Thymus (tissue), 11 donors: Measurements from ENCODE around the gene ATP6V1G1. TPM values are rescaled to one million over a fixed set of nuclear protein-coding genes. Genes with fewer than 3 reads are reported as not detected.

Source experiments
- DNase-seq, 9 donors: peaks; one replicate each; pipeline ENCODE4 v3.0.0-alpha.2; 2013; ENCODE audit warnings: low spot score in 9 of 9, low read depth in 6 of 9, missing footprints in 1 of 9
- H3K27ac ChIP-seq, 2 donors: one replicate each; pipeline ENCODE4 v1.5.1; 2013; ENCODE audit warnings: control low read depth in 1 of 2, low read depth in 1 of 2, low read length in 1 of 2, mild to moderate bottlenecking in 1 of 2, moderate library complexity in 1 of 2
- H3K27me3 ChIP-seq, 2 donors: one replicate each; pipeline ENCODE4 v1.5.1; 2013; ENCODE audit warnings: low read length in 1 of 2; ENCODE audit not compliant: control insufficient read depth in 2 of 2, insufficient read depth in 1 of 2
- H3K36me3 ChIP-seq, 2 donors: one replicate each; pipeline ENCODE4 v1.5.1; 2013; ENCODE audit warnings: low read length in 1 of 2, mild to moderate bottlenecking in 1 of 2, moderate library complexity in 1 of 2; ENCODE audit not compliant: control insufficient read depth in 2 of 2, insufficient read depth in 2 of 2
- H3K4me1 ChIP-seq, 2 donors: one replicate each; pipeline ENCODE4 v1.5.1; 2013; ENCODE audit warnings: low read length in 2 of 2; ENCODE audit not compliant: control insufficient read depth in 2 of 2, insufficient read depth in 2 of 2
- H3K4me3 ChIP-seq, 2 donors: one replicate each; pipeline ENCODE4 v1.5.1; 2013; ENCODE audit warnings: low read length in 2 of 2, control low read depth in 1 of 2, mild to moderate bottlenecking in 1 of 2
- H3K9me3 ChIP-seq, 2 donors: one replicate each; pipeline ENCODE4 v1.5.1; 2013; ENCODE audit warnings: low read length in 1 of 2, mild to moderate bottlenecking in 1 of 2; ENCODE audit not compliant: control insufficient read depth in 2 of 2, insufficient read depth in 1 of 2
- WGBS: extraction: QIAGEN DNeasy Blood & Tissue Kit; methylation state at CpG from one replicate; pipeline ENCODE4 v1.1.7; 2013; 5-methylcytosine and 5-hydroxymethylcytosine counted together
- polyA plus RNA-seq: library from polyadenylated mRNA; stranded (reverse); fragments of 200-250 nt; gene quantifications from one replicate; pipeline ENCODE4 v1.2.3, GENCODE V29; 2013
- total RNA-seq: library from RNA; stranded (reverse); fragments of 120-200 nt; gene quantifications from one replicate; pipeline ENCODE4 v1.2.4, GENCODE V29; 2013
- donor health status: healthy.

ATP6V1G1 gene
- total and polyA plus RNA-seq, 2 donors, result 168 to 222 TPM

GRCh38 chr9:114626415-114627020 is 38.9 kb downstream of the ATP6V1G1 start:
- Histone ChIP-seq H3K36me3 (peaks cover 43 to 46% of the 10 kb centered on the region in 2 donors), H3K4me3 (no peak overlapping the region), H3K27ac (no peak overlapping the region), H3K4me1 (no peaks in the 10 kb centered on the region), H3K27me3 (no peaks in the 10 kb centered on the region), H3K9me3 (no peaks in the 10 kb centered on the region)
- no peak for DNase-seq
- WGBS, result 97% methylated on average over 4 of the region's 4 CpGs

GRCh38 chr9:114627553-114627952 is 40.0 kb downstream of the ATP6V1G1 start:
- H3K9me3 ChIP-seq, result no peaks in the 10 kb centered on the region
- no peaks in the 10 kb centered on the region for H3K4me1 ChIP-seq
- no peak for DNase-seq
- WGBS, result 95% methylated on average over 1 of the region's 1 CpG
- peaks cover 49 to 51% of the 10 kb centered on the region in 2 donors for H3K36me3 ChIP-seq
- H3K4me3 ChIP-seq, result no peak overlapping the region
- H3K27ac ChIP-seq, result no peak overlapping the region
- H3K27me3 ChIP-seq, result no peaks in the 10 kb centered on the region

DNA sequence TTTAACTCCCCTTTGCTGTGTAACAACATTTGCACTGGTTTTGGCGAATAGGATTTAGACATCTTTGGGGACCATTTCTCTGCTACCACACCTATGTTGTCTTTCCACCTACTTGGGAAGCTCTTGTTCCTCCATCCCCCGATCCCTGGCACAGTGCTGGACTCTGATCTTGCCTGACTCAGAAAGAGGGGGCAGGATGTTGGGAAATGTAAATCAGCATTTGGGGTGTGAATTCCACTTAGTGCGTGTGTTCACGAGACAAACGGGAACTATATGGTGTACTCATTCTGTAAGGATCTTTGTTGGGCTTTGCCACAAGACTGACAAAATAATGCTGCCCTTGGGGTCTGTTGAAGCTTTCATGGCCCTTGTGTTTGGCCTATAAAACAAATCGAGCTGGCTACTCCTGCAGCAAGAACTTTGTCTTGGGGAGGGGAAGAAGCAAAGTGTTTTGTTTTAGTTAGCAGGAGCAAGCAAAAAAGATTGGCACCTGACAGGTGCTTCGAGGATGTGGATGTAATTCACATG is 42.1 kb downstream of the ATP6V1G1 start:
- H3K4me1 ChIP-seq, result no peaks in the 10 kb centered on the region
- no peak for DNase-seq
- H3K36me3 ChIP-seq, result peaks cover 59 to 61% of the 10 kb centered on the region in 2 donors
- H3K4me3 ChIP-seq, result no peak overlapping the region
- H3K9me3 ChIP-seq, result no peaks in the 10 kb centered on the region
- no peaks in the 10 kb centered on the region for H3K27me3 ChIP-seq
- H3K27ac ChIP-seq, result no peak overlapping the region
- WGBS, result 97% methylated on average over 7 of the region's 7 CpGs

GRCh38 chr9:114631166-114631565 is 43.6 kb downstream of the ATP6V1G1 start:
- 0% methylated on average over 2 of the region's 2 CpGs for WGBS
- Histone ChIP-seq H3K36me3 (peaks cover 62 to 65% of the 10 kb centered on the region in 2 donors), H3K27ac (no peak overlapping the region), H3K4me3 (no peak overlapping the region), H3K27me3 (no peaks in the 10 kb centered on the region), H3K4me1 (no peaks in the 10 kb centered on the region), H3K9me3 (no peaks in the 10 kb centered on the region)
- no peak for DNase-seq

DNA sequence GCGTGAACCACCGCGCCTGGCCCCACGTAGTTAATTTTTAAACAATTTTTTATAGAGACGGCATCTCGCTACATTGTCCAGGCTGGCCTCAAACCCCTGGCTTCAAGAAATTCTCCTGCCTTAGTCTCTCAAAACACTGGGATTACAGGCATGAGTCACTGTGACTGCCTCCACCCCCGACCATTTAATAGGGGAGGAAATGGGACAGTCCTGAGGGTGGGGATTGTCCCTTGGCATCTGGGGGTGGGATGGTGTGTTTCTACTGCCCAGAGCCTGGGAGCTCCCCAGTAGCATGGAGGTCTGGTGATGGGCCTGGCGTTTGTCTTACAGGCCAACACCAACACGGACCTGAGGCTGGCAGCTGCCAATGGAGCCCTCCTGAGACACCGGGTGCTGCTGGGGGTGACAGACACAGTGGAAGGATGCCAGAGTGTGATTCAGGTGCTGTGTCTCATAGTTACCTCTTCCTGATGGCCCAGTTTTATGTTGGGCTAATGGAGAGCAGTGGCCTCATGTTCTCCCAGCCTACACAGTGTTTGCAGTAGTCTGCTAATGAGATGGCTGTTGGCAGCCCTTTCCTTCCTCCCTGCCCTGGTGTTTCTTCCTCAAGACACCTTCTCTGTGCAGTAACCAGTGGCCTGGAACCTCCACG is 46.0 kb downstream of the ATP6V1G1 start:
- peaks cover 49 to 56% of the 10 kb centered on the region in 2 donors for H3K36me3 ChIP-seq
- no peaks in the 10 kb centered on the region for H3K27me3 ChIP-seq
- H3K4me3 ChIP-seq, result no peak overlapping the region
- no peak for DNase-seq
- H3K27ac ChIP-seq, result no peak overlapping the region
- H3K9me3 ChIP-seq, result no peaks in the 10 kb centered on the region
- no peaks in the 10 kb centered on the region for H3K4me1 ChIP-seq
- 97% methylated on average over 11 of the region's 11 CpGs for WGBS

DNA sequence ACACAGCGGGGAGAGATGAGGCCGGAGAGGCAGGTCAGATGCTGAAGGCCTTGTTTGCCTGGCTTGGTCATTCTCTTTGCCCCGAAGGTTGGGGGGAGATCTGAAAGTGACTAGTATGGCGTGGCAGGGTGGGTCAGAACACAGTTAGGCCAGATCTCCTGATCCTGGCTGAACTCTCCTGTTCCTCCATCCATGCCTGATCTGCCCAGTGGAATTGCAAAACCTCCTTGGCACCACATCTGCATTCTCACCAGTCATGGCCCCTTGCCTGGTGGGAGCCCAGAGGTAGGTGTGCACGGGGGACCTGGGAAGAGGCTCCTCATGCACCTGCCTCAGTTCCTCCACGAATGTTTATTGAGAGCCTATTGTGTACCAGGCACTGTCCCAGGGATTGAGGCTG is 46.8 kb downstream of the ATP6V1G1 start:
- Histone ChIP-seq H3K4me1 (no peaks in the 10 kb centered on the region), H3K4me3 (no peak overlapping the region), H3K27me3 (no peaks in the 10 kb centered on the region), H3K27ac (no peak overlapping the region), H3K9me3 (no peaks in the 10 kb centered on the region), H3K36me3 (peaks cover 45 to 51% of the 10 kb centered on the region in 2 donors)
- DNase-seq, result no peak
- WGBS, result 98% methylated on average over 6 of the region's 6 CpGs

DNA sequence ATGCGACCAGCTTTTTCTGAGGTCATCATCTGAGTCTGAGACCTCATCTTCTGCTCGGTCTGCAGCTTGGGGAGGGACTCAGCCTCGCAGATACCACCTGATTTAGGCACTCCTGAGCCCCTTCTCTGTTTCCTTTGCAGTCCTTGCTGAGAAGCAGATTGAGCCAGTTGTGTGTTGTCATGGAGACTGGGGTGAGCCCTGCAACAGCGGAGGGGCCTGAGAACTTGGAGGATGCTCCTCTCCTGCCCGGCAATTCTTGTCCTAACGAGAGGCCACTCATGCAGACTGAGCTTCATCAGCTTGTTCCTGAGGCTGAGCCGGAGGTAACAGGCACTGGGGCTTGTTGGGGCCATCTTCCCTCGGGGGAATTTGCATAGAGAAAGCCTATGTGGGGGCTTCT is 50.8 kb downstream of the ATP6V1G1 start:
- Histone ChIP-seq H3K4me1 (no peaks in the 10 kb centered on the region), H3K4me3 (no peak overlapping the region), H3K27me3 (no peaks in the 10 kb centered on the region), H3K27ac (no peak overlapping the region), H3K9me3 (no peaks in the 10 kb centered on the region), H3K36me3 (peaks cover 31 to 44% of the 10 kb centered on the region in 2 donors)
- DNase-seq, result no peak
- WGBS, result 99% methylated on average over 8 of the region's 8 CpGs

- Histone ChIP-seq H3K27me3 (no peaks in the 10 kb centered on the region), H3K9me3 (no peaks in the 10 kb centered on the region), H3K4me1 (no peaks in the 10 kb centered on the region), H3K4me3 (no peak overlapping the region), H3K36me3 (peaks cover 26 to 39% of the 10 kb centered on the region in 2 donors), H3K27ac (no peak overlapping the region)
- no peak for DNase-seq
- WGBS, result 63% methylated on average over 1 of the region's 1 CpG
Observed at GRCh38 chr9:114641967-114642366, 54.4 kb downstream of the ATP6V1G1 start.

GRCh38 chr9:114643001-114643400 is 55.4 kb downstream of the ATP6V1G1 start:
- peaks cover 23 to 35% of the 10 kb centered on the region in 2 donors for H3K36me3 ChIP-seq
- H3K9me3 ChIP-seq, result no peaks in the 10 kb centered on the region
- no peak for DNase-seq
- WGBS, result 98% methylated on average over 8 of the region's 8 CpGs
- H3K27me3 ChIP-seq, result no peaks in the 10 kb centered on the region
- no peaks in the 10 kb centered on the region for H3K4me1 ChIP-seq
- H3K27ac ChIP-seq, result no peak overlapping the region
- H3K4me3 ChIP-seq, result no peak overlapping the region
